Psoas muscle (tissue), 8 donors: ENCODE measurements around the gene METAP2. TPM values are rescaled to one million over a fixed set of nuclear protein-coding genes. Genes with fewer than 3 reads are reported as not detected.

Experiments
- ATAC-seq, 4 donors: fragments of 200-7000 bp; cut with Tn5 transposase; one replicate each; pipeline ENCODE4 v1.9.1; 2020; ENCODE audit warnings: moderate library complexity in 3 of 4, mild to moderate bottlenecking in 2 of 4
- DNase-seq, 2 donors: peaks; one replicate each; pipeline ENCODE4 v3.0.0-alpha.2; 2020
- H3K27ac ChIP-seq: fragments of 200-600 bp; one replicate; pipeline ENCODE4 v1.8.0; 2022
- H3K27me3 ChIP-seq, 3 donors: fragments of 200-600 bp in 1 of 3; one replicate each; pipeline versions ENCODE4 v1.6.1 to v1.8.0; 2013 to 2022; ENCODE audit warnings: low read length in 2 of 3, mild to moderate bottlenecking in 2 of 3, moderate library complexity in 1 of 3; ENCODE audit not compliant: insufficient read depth in 3 of 3
- H3K36me3 ChIP-seq, 2 donors: fragments of 200-600 bp in 1 of 2; one replicate each; pipeline versions ENCODE4 v1.6.1 to v1.8.0; 2013 to 2022; ENCODE audit warnings: low read depth in 1 of 2, mild to moderate bottlenecking in 1 of 2, moderate library complexity in 1 of 2; ENCODE audit not compliant: insufficient read depth in 1 of 2
- H3K4me1 ChIP-seq: fragments of 200-600 bp; one replicate; pipeline ENCODE4 v1.8.0; 2022
- H3K4me3 ChIP-seq: fragments of 200-600 bp; one replicate; pipeline ENCODE4 v1.8.0; 2022; ENCODE audit warnings: mild to moderate bottlenecking
- H3K9me3 ChIP-seq: fragments of 200-600 bp; one replicate; pipeline ENCODE4 v1.8.0; 2022
- CTCF ChIP-seq: fragments of 200-600 bp; IDR thresholded peaks from one replicate; pipeline ENCODE4 v1.8.0; 2022; ENCODE audit warnings: antibody characterized with exemption
- whole genome bisulfite sequencing, 3 donors: extraction: QIAGEN DNeasy Blood & Tissue Kit; methylation state at CpG; one replicate each; pipeline versions ENCODE4 v1.1.6 to v1.1.7; 2013; 5-methylcytosine and 5-hydroxymethylcytosine counted together
- intact Hi-C, 2 donors: fragments of 100-400 bp; cut with DNase I; formaldehyde crosslinking; loops; one replicate each; pipeline versions ENCODE4 v1.11.0 to v1.14.2; 2022
- polyA plus RNA-seq, 3 donors: library from polyadenylated mRNA; stranded (reverse); fragments of 200-250 nt; gene quantifications; one replicate each; pipeline ENCODE4 v1.2.3, GENCODE V29; 2013
- total RNA-seq, 4 donors: library from RNA; stranded (reverse); fragmentation: NEBNext Ultra II Directional in 2 of 4; extraction: Animal tissue kit (Norgen Biotek cat#: 25700) in 2 of 4; gene quantifications; one replicate each; pipeline versions ENCODE4 v1.2.1 to v1.2.4, GENCODE V29; 2021 to 2023
- donor health status: healthy with polysubstance abuse.
- donor health status: DM: no; HTN: no; CAD: no; lungs with moderate emphysema.
- donor health status: Bipolar disorder and iron deficiency.
- donor health status: healthy.
- donor health status: DM: yes; HTN: yes; CAD: no.
- donor health status: DM: no; HTN: no; CAD: no.
- donor health status: DM: no; HTN: no; CAD: no.
- donor health status: DM: yes; HTN: yes; CAD: no.

METAP2 gene
- total and polyA plus RNA-seq, 7 donors = 53.2 to 110 (median 74.4) TPM

- no peaks in the 10 kb centered on the region for H3K4me1 ChIP-seq
- intact Hi-C loops = no loop called here
- ATAC-seq (no peak), DNase-seq (no peak)
- no peak for TF ChIP-seq CTCF
- H3K27me3 ChIP-seq = no peaks in the 10 kb centered on the region
- no peak overlapping the region for H3K27ac ChIP-seq
- WGBS, 3 donors = 76 to 79% (median 77%) methylated on average over 4 of the region's 4 CpGs
- no peaks in the 10 kb centered on the region for H3K9me3 ChIP-seq
- no peak overlapping the region for H3K4me3 ChIP-seq
- no peaks in the 10 kb centered on the region for H3K36me3 ChIP-seq
Observed at GRCh38 chr12:95528431-95528830, 54.5 kb downstream of the METAP2 start.

DNA sequence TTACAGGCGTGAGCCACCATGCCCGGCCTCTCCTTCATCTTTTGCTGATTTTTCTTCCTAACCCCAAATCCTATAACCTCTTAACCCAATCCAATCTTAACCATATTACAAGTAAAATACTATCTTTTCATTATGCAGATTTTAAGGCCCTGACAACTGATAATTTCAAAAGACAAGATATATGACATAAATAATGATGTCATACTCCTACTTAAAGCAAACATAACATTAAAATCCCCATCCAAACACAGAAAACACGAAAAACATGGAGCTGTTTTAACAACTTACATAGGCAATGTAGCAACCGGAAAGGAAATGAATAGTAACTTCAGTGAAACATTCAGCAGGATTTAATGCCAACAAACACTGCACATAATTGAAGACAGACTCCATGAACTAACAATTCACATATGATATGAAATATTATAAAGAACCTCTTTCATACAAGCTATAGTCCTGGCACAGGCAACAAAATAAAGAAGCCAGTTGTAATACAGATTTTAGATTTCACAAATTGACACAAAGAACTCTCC, 55.8 kb downstream of the METAP2 start:
- Histone ChIP-seq H3K27ac (no peak overlapping the region), H3K27me3 (no peaks in the 10 kb centered on the region), H3K4me3 (no peak overlapping the region), H3K9me3 (no peaks in the 10 kb centered on the region), H3K36me3 (no peaks in the 10 kb centered on the region), H3K4me1 (no peaks in the 10 kb centered on the region)
- no peak for ATAC-seq
- 84 to 89% (median 88%) methylated on average over 4 of the region's 4 CpGs for whole genome bisulfite sequencing, 3 donors
- no peak for TF ChIP-seq CTCF
- intact Hi-C loops = loop anchor here (5.0 to 10.0 kb wide), 2 partner anchors 175 to 192 kb away; no protein-coding TSS in a partner anchor
- no peak for DNase-seq

GRCh38 chr12:95532851-95533250, 58.9 kb downstream of the METAP2 start:
- no peaks in the 10 kb centered on the region for H3K4me1 ChIP-seq
- TF ChIP-seq CTCF = no peak
- H3K27ac ChIP-seq = no peak overlapping the region
- no peaks in the 10 kb centered on the region for H3K27me3 ChIP-seq
- ATAC-seq = no peak
- no peaks in the 10 kb centered on the region for H3K9me3 ChIP-seq
- H3K4me3 ChIP-seq = no peak overlapping the region
- 55 to 60% (median 58%) methylated on average over 5 of the region's 5 CpGs for WGBS, 3 donors
- H3K36me3 ChIP-seq = no peaks in the 10 kb centered on the region
- DNase-seq = no peak
- intact Hi-C loops = loop anchor here (5.0 to 10.0 kb wide), 2 partner anchors 178 to 196 kb away; no protein-coding TSS in a partner anchor

DNA sequence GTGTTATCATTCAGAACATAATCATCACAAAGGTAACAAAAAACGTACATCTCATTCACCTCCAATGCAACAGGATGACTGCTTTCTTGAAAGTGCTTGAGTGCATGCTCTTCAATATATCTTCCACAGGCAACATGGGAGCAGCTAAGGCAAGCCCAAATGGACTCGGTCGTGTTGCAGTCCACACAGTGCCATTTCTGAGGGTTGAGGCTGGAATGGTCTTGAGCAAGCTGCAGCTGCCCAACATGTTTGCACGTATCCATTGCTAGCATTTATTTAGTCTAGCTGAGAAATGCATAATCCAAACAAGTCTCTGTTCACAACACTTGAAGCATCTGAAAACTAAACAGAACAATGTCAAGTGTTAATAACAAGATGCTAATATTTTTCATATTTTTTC, 60.0 kb downstream of the METAP2 start:
- intact Hi-C loops = loop anchor here (5.0 to 10.0 kb wide), 2 partner anchors 179 to 197 kb away; no protein-coding TSS in a partner anchor
- TF ChIP-seq CTCF = no peak
- no peaks in the 10 kb centered on the region for H3K4me1 ChIP-seq
- no peaks in the 10 kb centered on the region for H3K9me3 ChIP-seq
- WGBS, 3 donors = 71 to 74% (median 73%) methylated on average over 4 of the region's 4 CpGs
- no peaks in the 10 kb centered on the region for H3K36me3 ChIP-seq
- DNase-seq (no peak), ATAC-seq (no peak)
- no peak overlapping the region for H3K27ac ChIP-seq
- H3K27me3 ChIP-seq = no peaks in the 10 kb centered on the region
- no peak overlapping the region for H3K4me3 ChIP-seq

DNA sequence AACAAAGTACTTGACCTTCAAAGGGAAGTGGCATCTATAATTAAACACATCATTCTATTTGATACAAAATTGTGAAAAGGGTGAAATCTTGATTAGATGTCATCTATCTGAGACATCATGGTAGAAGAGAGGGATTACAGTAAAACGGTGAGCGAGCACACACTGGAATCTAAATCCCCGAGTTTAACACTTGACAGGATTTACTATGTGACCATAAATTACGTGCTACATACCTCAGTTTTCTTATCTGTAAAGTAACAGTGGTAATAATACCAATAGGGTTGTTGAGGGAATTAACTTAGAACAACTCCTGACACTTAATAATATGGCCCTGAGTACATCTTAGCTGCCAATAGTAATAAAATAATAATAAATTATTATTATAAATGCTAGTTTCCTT, 64.1 kb downstream of the METAP2 start:
- H3K27ac ChIP-seq = no peak overlapping the region
- H3K4me3 ChIP-seq = no peak overlapping the region
- no peaks in the 10 kb centered on the region for H3K4me1 ChIP-seq
- WGBS, 3 donors = 51 to 62% (median 55%) methylated on average over 4 of the region's 4 CpGs
- H3K9me3 ChIP-seq = no peaks in the 10 kb centered on the region
- intact Hi-C loops = loop anchor here in 1 of 2 donors (5.0 to 10.0 kb wide), 2 partner anchors 183 to 421 kb away; no protein-coding TSS in a partner anchor
- no peak for TF ChIP-seq CTCF
- DNase-seq = no peak
- H3K36me3 ChIP-seq = no peaks in the 10 kb centered on the region
- no peaks in the 10 kb centered on the region for H3K27me3 ChIP-seq
- no peak for ATAC-seq
